Smooth muscle cell (in vitro differentiated cells): ENCODE results near the gene IL17B. TPM values are rescaled to one million over a fixed set of nuclear protein-coding genes. Genes with fewer than 3 reads are reported as not detected.
"Not testable (repeated sequence)": the region's sequence is repeated elsewhere in the genome, so short reads cannot be mapped to it uniquely, and the experiment has no call there.

Source experiments
- DNase-seq: peaks from one replicate; lab custom pipeline; 2025; ENCODE audit not compliant: unreplicated experiment; lab: John Stamatoyannopoulos, UW
- H2AFZ ChIP-seq: fragments of 200-600 bp; sonication (generic); 2 replicates; pipeline ENCODE4 v1.6.0; 2016; ENCODE audit warnings: antibody characterized with exemption, low read depth, mild to moderate bottlenecking
- H3F3A ChIP-seq: fragments of 200-600 bp; sonication (generic); 2 replicates; pipeline ENCODE4 v1.6.0; 2017; ENCODE audit warnings: antibody characterized with exemption, low read depth
- H3K27ac ChIP-seq: fragments of 200-600 bp; sonication (generic); 2 replicates; pipeline ENCODE4 v1.5.1; 2016; ENCODE audit warnings: low read depth, mild to moderate bottlenecking
- H3K27me3 ChIP-seq: fragments of 200-600 bp; sonication (generic); 2 replicates; pipeline ENCODE4 v1.6.1; 2016; ENCODE audit warnings: low read depth, mild to moderate bottlenecking
- H3K36me3 ChIP-seq: fragments of 200-600 bp; sonication (generic); 2 replicates; pipeline ENCODE4 v1.5.1; 2016; ENCODE audit warnings: low read depth
- H3K4me1 ChIP-seq: fragments of 200-600 bp; sonication (generic); 2 replicates; pipeline ENCODE4 v1.5.1; 2016; ENCODE audit warnings: low read depth
- H3K4me2 ChIP-seq: fragments of 200-600 bp; sonication (generic); 2 replicates; pipeline ENCODE4 v1.6.0; 2016; ENCODE audit warnings: mild to moderate bottlenecking
- H3K4me3 ChIP-seq: fragments of 200-600 bp; sonication (generic); 2 replicates; pipeline ENCODE4 v1.5.1; 2016; ENCODE audit warnings: mild to moderate bottlenecking
- H3K79me2 ChIP-seq: fragments of 200-600 bp; sonication (generic); 2 replicates; pipeline ENCODE4 v1.6.0; 2016; ENCODE audit warnings: low read depth, mild to moderate bottlenecking
- H3K9ac ChIP-seq: fragments of 200-600 bp; sonication (generic); 2 replicates; pipeline ENCODE4 v1.6.0; 2016; ENCODE audit warnings: low read depth
- H3K9me3 ChIP-seq: fragments of 200-600 bp; sonication (generic); replicated peaks from 2 replicates; pipeline ENCODE4 v1.5.1; 2016; ENCODE audit warnings: low read depth
- H4K20me1 ChIP-seq: fragments of 200-600 bp; sonication (generic); 2 replicates; pipeline ENCODE4 v1.6.0; 2016; ENCODE audit warnings: low read depth
- CTCF ChIP-seq: fragments of 200-600 bp; sonication (generic); IDR thresholded peaks from 2 replicates; pipeline ENCODE4 v1.5.1; 2017; ENCODE audit warnings: borderline replicate concordance, mild to moderate bottlenecking, antibody characterized with exemption; ENCODE audit not compliant: insufficient read depth, poor library complexity, severe bottlenecking
- WGBS: methylation state at CpG from one replicate; pipeline ENCODE4 v1.1.7; 2016; ENCODE audit warnings: low lambda C conversion rate; 5-methylcytosine and 5-hydroxymethylcytosine counted together
- polyA plus RNA-seq: library from polyadenylated mRNA; unstranded; fragments of >200 nt; fragmentation: Nextera tagmentation; extraction: Ambion mirVana; gene quantifications from 2 replicates; pipeline ENCODE4 v1.2.1, GENCODE V29; 2016
- total RNA-seq: library from RNA; depleted of rRNA; stranded (reverse); fragments of >200 nt; gene quantifications from 2 replicates; pipeline ENCODE4 v1.2.3, GENCODE V29; 2014

IL17B gene
- total and polyA plus RNA-seq, 2 experiments from 2014 or later = 10.4 to 12.0 TPM

DNA sequence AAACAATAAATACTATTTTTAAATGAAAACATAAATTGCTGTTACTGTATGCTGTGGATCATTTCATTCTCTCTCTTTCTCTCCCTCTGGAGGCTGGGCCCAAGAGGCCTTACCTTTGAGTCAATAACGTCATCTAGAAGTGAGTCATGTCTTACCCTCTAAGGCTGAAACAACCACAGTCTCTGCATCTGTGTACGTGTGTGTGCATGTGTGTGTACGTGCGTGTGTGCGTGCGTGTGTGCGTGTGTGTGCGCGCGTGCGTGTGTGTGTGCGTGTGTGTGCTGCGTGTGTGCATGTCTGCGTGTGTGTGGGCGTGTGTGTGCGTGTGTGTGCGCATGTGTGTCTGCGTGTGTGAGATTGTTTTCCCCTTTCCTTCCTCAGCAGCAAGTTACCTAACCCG lies 13.6 kb upstream of the IL17B start:
- Histone ChIP-seq H3K27ac (peak overlapping the region; percentile 0), H2AFZ (no peak overlapping the region)
- WGBS = 67% methylated on average over 19 of the region's 19 CpGs

GRCh38 chr5:149391524-149391923 lies 12.4 kb upstream of the IL17B start:
- no peaks in the 10 kb centered on the region for H4K20me1 ChIP-seq
- no peak overlapping the region for H2AFZ ChIP-seq
- no peak overlapping the region for H3K4me2 ChIP-seq
- no peaks in the 10 kb centered on the region for H3K79me2 ChIP-seq
- H3F3A ChIP-seq = peaks cover 33% of the 10 kb centered on the region
- H3K36me3 ChIP-seq = no peaks in the 10 kb centered on the region
- no peak overlapping the region for H3K9ac ChIP-seq
- no peak for TF ChIP-seq CTCF
- DNase-seq = no peak
- H3K9me3 ChIP-seq = no peaks in the 10 kb centered on the region
- peaks cover under 1% of the 10 kb centered on the region for H3K4me1 ChIP-seq
- H3K4me3 ChIP-seq = no peak overlapping the region
- H3K27ac ChIP-seq = no peak overlapping the region
- WGBS = 81% methylated on average over 6 of the region's 6 CpGs
- no peaks in the 10 kb centered on the region for H3K27me3 ChIP-seq

More for the DNA sequence above, 13.6 kb upstream of the IL17B start:
- Histone ChIP-seq H3K9ac (no peak overlapping the region), H4K20me1 (no peaks in the 10 kb centered on the region), H3K4me3 (no peak overlapping the region), H3K4me2 (no peak overlapping the region), H3K36me3 (no peaks in the 10 kb centered on the region), H3K9me3 (no peaks in the 10 kb centered on the region), H3F3A (peaks cover 21% of the 10 kb centered on the region), H3K79me2 (no peaks in the 10 kb centered on the region), H3K4me1 (no peaks in the 10 kb centered on the region), H3K27me3 (no peaks in the 10 kb centered on the region)
- DNase-seq = no peak
- no peak for TF ChIP-seq CTCF

DNA sequence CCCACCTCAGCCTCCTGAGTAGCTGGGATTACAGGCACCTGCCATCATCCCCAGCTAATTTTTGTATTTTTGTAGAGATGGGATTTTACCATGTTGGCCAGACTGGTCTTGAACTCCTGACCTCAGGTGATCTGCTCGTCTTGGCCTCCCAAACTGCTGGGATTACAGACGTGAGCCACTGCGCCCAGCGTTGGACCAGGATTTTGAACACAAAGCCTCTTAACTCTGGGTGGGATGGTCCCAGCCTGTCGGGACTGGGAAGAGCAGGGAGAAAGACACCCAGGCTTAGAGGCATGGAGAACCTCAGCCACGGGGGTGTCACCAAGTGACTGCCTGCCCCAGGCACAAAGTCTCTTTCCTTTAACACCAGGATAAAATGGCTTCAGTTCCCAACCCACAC lies 12.0 kb upstream of the IL17B start:
- H3K4me3 ChIP-seq, H3K4me1 ChIP-seq, H3K27ac ChIP-seq, H4K20me1 ChIP-seq, H3K9ac ChIP-seq, H3K79me2 ChIP-seq, H3K4me2 ChIP-seq, H3K27me3 ChIP-seq, H3K9me3 ChIP-seq, H3K36me3 ChIP-seq, H2AFZ ChIP-seq, DNase-seq: not testable (repeated sequence)
- H3F3A ChIP-seq = peaks cover 37% of the 10 kb centered on the region
- 65% methylated on average over 6 of the region's 6 CpGs for WGBS

- 54% methylated on average over 11 of the region's 11 CpGs for WGBS
- H3K4me2 ChIP-seq = peak overlapping the region; percentile 7
- H3K27ac ChIP-seq = peak overlapping the region; percentile 90
- H3K4me1 ChIP-seq = peaks cover 12% of the 10 kb centered on the region
- DNase-seq = no peak
- TF ChIP-seq CTCF = no peak
- no peak overlapping the region for H2AFZ ChIP-seq
- no peaks in the 10 kb centered on the region for H3K27me3 ChIP-seq
- H4K20me1 ChIP-seq = no peaks in the 10 kb centered on the region
- peaks cover 46% of the 10 kb centered on the region for H3F3A ChIP-seq
- no peak overlapping the region for H3K4me3 ChIP-seq
- H3K79me2 ChIP-seq = no peaks in the 10 kb centered on the region
- H3K36me3 ChIP-seq = no peaks in the 10 kb centered on the region
- no peaks in the 10 kb centered on the region for H3K9me3 ChIP-seq
- no peak overlapping the region for H3K9ac ChIP-seq
These were observed 10.7 kb upstream of the IL17B start for GRCh38 chr5:149389552-149390495.
